Activated CD8-positive, alpha-beta T cell treated with anti-CD3 and anti-CD28 coated beads for 36 hours (primary cell): ENCODE measurements around the gene B3GNT7. TPM values are rescaled to one million over a fixed set of nuclear protein-coding genes. Genes with fewer than 3 reads are reported as not detected.
A peak's percentile ranks its signal among the peaks of the same experiment; 100 is the strongest.

ENCODE experiments used
- ATAC-seq: fragments of 200-7000 bp; cut with Tn5 transposase; one replicate; pipeline ENCODE4 v1.10.0; 2021; ENCODE audit warnings: mild to moderate bottlenecking, moderate library complexity
- CTCF ChIA-PET: fragments of 350-600 bp; sonication (Branson Sonifier 250); formaldehyde crosslinking; loops from one replicate; lab custom pipeline; 2021; ENCODE audit warnings: antibody characterized with exemption; lab: Charles Lee
- POLR2A ChIA-PET: fragments of 350-600 bp; sonication (Branson Sonifier 250); formaldehyde crosslinking; loops from one replicate; lab custom pipeline; 2021; ENCODE audit warnings: antibody characterized with exemption; lab: Charles Lee
- DNase-seq: peaks from one replicate; pipeline ENCODE4 v3.0.0-alpha.2; 2020
- H3K27ac Mint-ChIP-seq: one replicate; pipeline ENCODE4 v1.8.0; 2021; ENCODE audit warnings: mild to moderate bottlenecking, mixed read lengths
- H3K27me3 Mint-ChIP-seq: one replicate; pipeline ENCODE4 v1.8.0; 2021; ENCODE audit warnings: mixed read lengths
- H3K36me3 Mint-ChIP-seq: one replicate; pipeline ENCODE4 v1.8.0; 2021; ENCODE audit warnings: low read depth, mixed read lengths
- H3K4me1 Mint-ChIP-seq: one replicate; pipeline ENCODE4 v1.8.0; 2021; ENCODE audit warnings: low read depth, mixed read lengths
- H3K4me3 Mint-ChIP-seq: one replicate; pipeline ENCODE4 v1.8.0; 2021; ENCODE audit warnings: mild to moderate bottlenecking, moderate library complexity, mixed read lengths
- H3K9me3 Mint-ChIP-seq: one replicate; pipeline ENCODE4 v1.8.0; 2021; ENCODE audit warnings: mixed read lengths
- CTCF ChIP-seq: fragments of 200-600 bp; IDR thresholded peaks from one replicate; pipeline ENCODE4 v1.8.0; 2022; ENCODE audit warnings: antibody characterized with exemption, mild to moderate bottlenecking
- intact Hi-C: fragments of 100-400 bp; cut with micrococcal nuclease; formaldehyde crosslinking; loops from one replicate; pipeline ENCODE4 v1.10.0; 2022
- total RNA-seq, 2 experiments: library from RNA; stranded (reverse); gene quantifications; one replicate each; pipeline ENCODE4 v1.2.3, GENCODE V29; 2021

B3GNT7 gene
- total RNA-seq, 2 experiments from 2014 or later: 0.29 TPM; not detected in 1

GRCh38 chr2:231360401-231360800 is 35.1 kb upstream of the B3GNT7 start:
- H3K4me1 Mint-ChIP-seq: peaks cover 7% of the 10 kb centered on the region
- H3K4me3 Mint-ChIP-seq: no peak overlapping the region
- H3K27me3 Mint-ChIP-seq: no peaks in the 10 kb centered on the region
- DNase-seq (no peak), ATAC-seq (no peak)
- ChIA-PET CTCF (no interaction called here), POLR2A (no interaction called here)
- no peak overlapping the region for H3K27ac Mint-ChIP-seq
- intact Hi-C loops: no loop called here
- H3K9me3 Mint-ChIP-seq: no peaks in the 10 kb centered on the region
- H3K36me3 Mint-ChIP-seq: no peaks in the 10 kb centered on the region
- no peak for TF ChIP-seq CTCF

GRCh38 chr2:231360881-231361371 is 34.6 kb upstream of the B3GNT7 start:
- DNase-seq (no peak), ATAC-seq (no peak)
- Mint-ChIP-seq H3K4me3 (no peak overlapping the region), H3K27me3 (no peaks in the 10 kb centered on the region), H3K36me3 (no peaks in the 10 kb centered on the region), H3K4me1 (peaks cover 7% of the 10 kb centered on the region), H3K27ac (no peak overlapping the region), H3K9me3 (no peaks in the 10 kb centered on the region)
- ChIA-PET POLR2A (interaction anchor here (1.0 kb wide), 1 partner anchor 10 kb away, joined by 3 read pairs; no protein-coding TSS in a partner anchor), CTCF (no interaction called here)
- TF ChIP-seq CTCF: no peak
- intact Hi-C loops: no loop called here

GRCh38 chr2:231361701-231362554 is 33.6 kb upstream of the B3GNT7 start:
- ATAC-seq (peak; percentile 86), DNase-seq (peak; percentile 39)
- intact Hi-C loops: no loop called here
- ChIA-PET CTCF (interaction anchor here (0.6 to 1.3 kb wide), 4 partner anchors 15 to 81 kb away, joined by 3 to 4 read pairs (median 4); no protein-coding TSS in a partner anchor), POLR2A (interaction anchor here (0.6 to 1.0 kb wide), 2 partner anchors 9 to 28 kb away, joined by 3 read pairs; no protein-coding TSS in a partner anchor)
- Mint-ChIP-seq H3K4me3 (no peak overlapping the region), H3K27ac (peak overlapping the region; percentile 68), H3K9me3 (no peaks in the 10 kb centered on the region), H3K4me1 (peaks cover 7% of the 10 kb centered on the region), H3K36me3 (no peaks in the 10 kb centered on the region), H3K27me3 (no peaks in the 10 kb centered on the region)
- no peak for TF ChIP-seq CTCF

- H3K4me1 Mint-ChIP-seq: peaks cover 7% of the 10 kb centered on the region
- peak overlapping the region; percentile 68 for H3K27ac Mint-ChIP-seq
- no peak for TF ChIP-seq CTCF
- no peaks in the 10 kb centered on the region for H3K27me3 Mint-ChIP-seq
- H3K4me3 Mint-ChIP-seq: no peak overlapping the region
- intact Hi-C loops: no loop called here
- CTCF ChIA-PET: interaction anchor here (1.0 to 1.3 kb wide), 2 partner anchors 42 to 44 kb away, joined by 4 read pairs; no protein-coding TSS in a partner anchor
- DNase-seq (no peak), ATAC-seq (no peak)
- no peaks in the 10 kb centered on the region for H3K9me3 Mint-ChIP-seq
- POLR2A ChIA-PET: no interaction called here
- no peaks in the 10 kb centered on the region for H3K36me3 Mint-ChIP-seq
Measured at GRCh38 chr2:231362555-231363184, 32.8 kb upstream of the B3GNT7 start.
